HG03175 (cell line): ENCODE results near the gene CCL16.
A peak's percentile ranks its signal among the peaks of the same experiment; 100 is the strongest.
"Not testable (repeated sequence)": the region's sequence is repeated elsewhere in the genome, so short reads cannot be mapped to it uniquely, and the experiment has no call there.

Experiments
- ATAC-seq: cut with Tn5 transposase; IDR thresholded peaks from one replicate; pipeline ENCODE4 v1.9.1; 2021; ENCODE audit warnings: mild to moderate bottlenecking, moderate library complexity; ENCODE audit not compliant: unreplicated experiment

Gene CCL16

DNA sequence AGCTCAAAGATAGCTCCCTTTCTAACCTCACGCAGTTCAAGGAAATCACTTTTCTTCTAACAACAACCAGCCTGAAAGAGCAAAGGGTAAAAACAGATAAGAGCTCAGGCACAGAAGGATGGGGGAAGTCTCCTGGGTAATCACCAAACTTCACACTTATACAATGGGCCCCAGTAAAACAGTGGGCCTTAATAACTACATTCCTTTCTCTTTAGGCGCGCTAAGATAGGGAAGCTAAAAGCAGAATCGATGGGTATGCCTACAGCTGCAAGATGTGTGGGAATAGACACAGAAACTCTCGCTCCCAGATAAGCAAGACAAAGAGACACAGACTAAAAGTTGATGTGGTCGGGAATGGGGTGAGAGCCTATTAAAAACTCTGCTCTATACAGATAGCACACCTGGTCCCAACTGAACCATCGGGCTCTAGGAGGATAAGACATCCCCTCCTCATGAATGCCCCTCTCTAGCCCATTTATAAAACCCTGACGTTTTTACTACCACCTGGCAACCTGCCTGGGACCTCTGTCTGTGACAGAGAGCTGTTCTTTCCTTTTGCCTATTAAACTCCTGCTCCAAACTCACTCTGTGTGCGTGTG is 38.6 kb downstream of the CCL16 start:
- no peak for ATAC-seq

DNA sequence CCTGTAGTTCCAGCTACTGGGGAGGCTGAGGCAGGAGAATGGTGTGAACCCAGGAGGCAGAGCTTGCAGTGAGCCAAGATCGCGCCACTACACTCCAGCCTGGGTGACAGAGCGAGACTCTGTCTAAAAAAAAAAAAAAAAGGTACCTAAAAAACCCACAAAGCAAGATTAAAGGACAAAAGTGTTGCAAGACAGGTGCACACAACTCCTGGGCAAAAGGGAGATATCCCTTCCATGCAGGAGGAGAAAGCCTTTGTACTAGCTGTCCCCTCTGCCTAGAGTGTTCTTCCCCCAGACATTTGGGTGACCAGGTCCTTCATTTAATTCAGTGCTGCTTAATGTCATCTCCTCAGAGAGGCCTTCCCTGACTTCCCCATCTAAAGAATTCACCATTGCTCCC is 42.8 kb downstream of the CCL16 start:
- ATAC-seq, result not testable (repeated sequence)

DNA sequence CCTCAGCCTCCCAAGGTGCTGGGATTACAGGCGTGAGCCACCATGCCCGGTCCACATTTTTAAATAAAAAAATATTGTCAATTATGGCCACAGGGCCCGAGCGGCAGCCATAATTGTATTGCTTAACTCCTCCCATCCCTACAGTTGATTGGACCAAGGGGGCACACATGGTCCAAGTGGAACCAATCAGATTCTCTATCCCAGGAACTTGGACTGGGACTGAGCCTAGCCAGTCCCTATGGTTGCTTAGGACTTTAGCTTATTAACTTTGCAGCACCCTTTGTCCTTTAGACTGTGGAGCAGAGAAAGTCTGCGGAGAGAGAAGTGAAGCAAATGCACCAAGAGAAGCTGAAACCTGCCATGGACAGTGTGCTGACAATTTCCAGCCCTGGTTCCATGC is 45.2 kb downstream of the CCL16 start:
- ATAC-seq, result no peak

DNA sequence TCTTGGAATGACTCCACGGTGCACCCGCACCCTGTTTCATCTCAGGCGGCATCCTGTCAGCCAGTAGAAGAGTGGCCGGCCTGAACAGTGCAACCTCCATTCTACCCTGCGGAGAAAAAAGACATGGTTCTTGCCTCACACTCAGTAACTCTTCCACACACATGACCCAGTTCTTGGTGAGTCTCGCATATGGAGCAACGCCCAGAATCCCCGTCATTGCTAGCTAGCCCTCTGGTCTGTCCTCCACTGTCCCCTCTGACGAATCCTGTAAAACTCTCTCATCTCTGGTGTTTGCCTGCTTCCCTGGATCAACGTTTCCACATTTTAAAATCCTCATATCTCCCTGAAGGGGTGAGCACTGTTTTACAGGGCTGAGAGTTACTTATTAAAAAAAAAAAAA is 46.5 kb downstream of the CCL16 start:
- ATAC-seq, result no peak

DNA sequence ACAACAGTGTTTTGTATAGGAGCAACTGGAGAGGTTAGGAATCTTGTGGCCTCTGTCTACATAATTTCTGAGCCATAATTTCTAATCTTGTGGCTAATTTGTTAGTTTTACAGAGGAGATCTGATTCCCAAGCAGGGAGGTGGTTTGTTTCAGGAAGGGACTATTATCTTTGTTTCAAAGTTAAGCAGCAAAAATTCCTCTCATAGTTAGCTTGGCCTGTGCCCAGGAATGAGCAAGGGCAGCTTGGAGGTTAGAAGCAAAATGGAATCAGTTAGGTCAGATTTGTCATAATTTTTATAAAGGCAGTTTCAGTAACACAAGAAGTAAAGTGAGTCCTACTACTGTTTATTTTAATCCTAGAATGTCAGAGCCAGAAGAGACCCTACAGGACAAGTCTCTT is 48.7 kb downstream of the CCL16 start:
- no peak for ATAC-seq

DNA sequence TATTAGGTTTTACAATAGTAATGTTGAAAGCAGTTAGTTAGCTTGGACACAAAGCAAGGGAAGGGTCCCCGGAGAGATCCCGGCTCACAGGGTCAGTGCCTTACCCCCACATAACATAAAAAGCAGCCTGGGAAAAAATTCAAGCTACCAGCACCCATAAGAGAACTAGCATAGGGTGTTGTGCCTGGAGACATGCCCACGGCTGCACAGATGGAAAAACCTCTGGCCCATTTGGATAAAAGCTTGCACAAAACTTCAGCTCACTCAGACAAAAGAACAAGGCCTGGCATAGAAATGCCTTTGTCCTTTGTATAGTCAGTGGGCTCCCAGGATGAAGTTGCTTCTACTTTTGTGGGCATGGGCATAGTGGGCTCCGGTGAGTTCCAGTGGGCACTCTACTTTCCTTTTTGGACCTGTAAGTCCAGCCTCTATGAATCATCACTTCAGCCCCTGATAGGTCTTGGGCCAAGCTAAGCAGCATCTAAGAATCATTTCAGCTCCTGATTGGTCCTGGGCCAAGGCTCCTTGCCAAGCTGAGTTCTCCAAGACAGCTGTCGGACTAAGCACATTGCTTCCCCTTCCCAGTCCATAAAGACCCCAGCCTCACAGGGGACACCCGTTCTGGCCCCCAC is 49.4 kb downstream of the CCL16 start:
- no peak for ATAC-seq

DNA sequence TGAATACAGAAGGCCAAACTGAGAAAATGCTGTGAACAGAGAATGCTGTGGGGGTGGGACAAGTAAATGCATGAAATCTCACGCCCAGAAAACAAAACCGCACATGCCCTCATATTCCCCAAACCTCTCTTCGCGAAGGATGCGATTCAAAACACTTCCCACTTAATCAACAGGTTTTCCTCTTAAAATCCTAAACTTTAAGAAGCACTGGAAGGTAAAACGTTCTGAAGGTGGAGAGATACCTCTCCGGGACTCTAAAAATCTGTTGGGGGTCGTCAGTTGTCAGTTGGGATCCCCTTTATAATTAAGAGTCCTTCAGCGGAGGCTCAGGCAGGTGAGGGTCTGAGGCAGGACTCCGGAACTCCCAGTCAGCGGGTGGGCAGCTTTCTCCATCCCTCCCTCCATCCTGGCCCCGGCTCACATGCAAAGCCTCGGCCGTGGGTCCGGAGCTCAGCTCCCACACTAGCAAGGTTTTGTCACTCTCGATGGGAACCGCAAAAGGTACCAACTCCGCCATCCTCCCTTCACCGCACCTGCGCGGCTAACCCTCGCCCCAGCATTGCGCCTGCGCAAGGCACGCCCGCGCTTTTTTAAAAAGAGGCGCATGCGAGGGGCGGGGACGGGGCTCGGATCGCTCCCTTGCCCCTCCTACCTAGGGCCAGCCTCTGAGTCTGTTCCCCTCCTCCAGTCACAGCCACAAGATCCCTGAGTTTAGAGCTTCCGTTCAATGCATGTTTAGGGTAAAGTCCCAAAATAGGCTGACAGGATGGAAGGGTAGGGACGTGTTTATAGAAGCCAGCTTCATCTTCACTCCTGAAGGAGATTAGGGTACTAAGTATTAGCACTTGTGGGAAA is 50.9 kb downstream of the CCL16 start, which contains the start of gene RDM1:
Gene RDM1, minus strand, starts transcription at position 563 of the 855 bp plus-strand sequence. Its CDS starts 46 bp downstream, at position 517.
- ATAC-seq, result peak; percentile 70

DNA sequence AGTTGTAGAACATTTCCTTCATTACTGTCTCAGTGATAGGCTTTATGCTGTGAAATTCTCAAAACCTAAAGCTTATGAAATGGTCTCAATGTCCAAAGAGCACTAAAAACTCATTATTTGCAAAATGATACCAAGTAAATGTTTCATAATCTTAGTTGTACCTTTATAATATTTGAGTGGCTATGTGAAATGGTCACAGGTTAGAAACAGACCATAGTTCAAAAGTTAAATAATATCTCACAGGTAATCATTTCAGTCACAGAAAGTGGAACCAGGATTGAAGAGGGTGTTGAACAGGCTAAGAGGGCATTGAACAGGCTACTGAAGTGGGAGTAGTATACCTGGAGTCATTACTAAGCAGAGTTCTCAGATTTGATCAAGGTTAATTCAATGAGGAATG is 53.6 kb downstream of the CCL16 start:
- ATAC-seq, result no peak
